ENCODE results near the gene HNRNPL. TPM values are rescaled to one million over a fixed set of nuclear protein-coding genes. Genes with fewer than 3 reads are reported as not detected.
"Not testable (repeated sequence)": the region's sequence is repeated elsewhere in the genome, so short reads cannot be mapped to it uniquely, and the experiment has no call there.

Gene HNRNPL
- total and polyA plus RNA-seq, 5 donors from 2014 or later, result 66.3 to 503 (median 89.9) TPM

GRCh38 chr19:38817081-38817480, 32.7 kb downstream of the HNRNPL start:
- peak overlapping the region in 1 of 3 donors; percentile 36 for H3K27ac Mint-ChIP-seq
- no peaks in the 10 kb centered on the region for H3K9me3 Mint-ChIP-seq
- H3K27me3 Mint-ChIP-seq, result no peaks in the 10 kb centered on the region
- ATAC-seq (ENCODE audit: low read depth in 2 of 2) (no peak), DNase-seq (no peak)
- Histone ChIP-seq H3K4me3 (ENCODE audit: low read depth, low read length) (no peak overlapping the region), H3K4me1 (ENCODE audit: control insufficient read depth, insufficient read depth, low read length, poor library complexity, severe bottlenecking) (no peaks in the 10 kb centered on the region), H3K27ac (ENCODE audit: insufficient read depth, low read length, poor library complexity, severe bottlenecking) (no peak overlapping the region), H3K36me3 (ENCODE audit: control insufficient read depth, insufficient read depth, low read length) (peaks cover 47% of the 10 kb centered on the region), H3K27me3 (ENCODE audit: control insufficient read depth, insufficient read depth, low read length) (no peaks in the 10 kb centered on the region), H3K9me3 (ENCODE audit: control insufficient read depth in 2 of 2, low read length in 2 of 2) (no peaks in the 10 kb centered on the region)
- H3K4me3 Mint-ChIP-seq, result no peak overlapping the region
- peaks cover 0 to 13% (median 4%) of the 10 kb centered on the region in 4 donors for H3K4me1 Mint-ChIP-seq
- H3K36me3 Mint-ChIP-seq, result peaks cover 16% of the 10 kb centered on the region

- no peak for DNase-seq
- Mint-ChIP-seq H3K27ac (no peak overlapping the region), H3K36me3 (peaks cover 16% of the 10 kb centered on the region), H3K4me1 (peaks cover 0 to 10% (median 4%) of the 10 kb centered on the region in 4 donors), H3K4me3 (no peak overlapping the region), H3K27me3 (no peaks in the 10 kb centered on the region), H3K9me3 (no peaks in the 10 kb centered on the region)
- Histone ChIP-seq H3K4me3 (ENCODE audit: low read depth, low read length) (no peak overlapping the region), H3K27ac (ENCODE audit: insufficient read depth, low read length, poor library complexity, severe bottlenecking) (no peak overlapping the region), H3K4me1 (ENCODE audit: control insufficient read depth, insufficient read depth, low read length, poor library complexity, severe bottlenecking) (no peaks in the 10 kb centered on the region), H3K9me3 (ENCODE audit: control insufficient read depth in 2 of 2, low read length in 2 of 2) (no peaks in the 10 kb centered on the region), H3K27me3 (ENCODE audit: control insufficient read depth, insufficient read depth, low read length) (no peaks in the 10 kb centered on the region), H3K36me3 (ENCODE audit: control insufficient read depth, insufficient read depth, low read length) (peaks cover 43% of the 10 kb centered on the region)
- no peak for ATAC-seq (ENCODE audit: low read depth in 2 of 2)
Measured at GRCh38 chr19:38816131-38816750, 33.5 kb downstream of the HNRNPL start.

- Histone ChIP-seq H3K4me1 (ENCODE audit: control insufficient read depth, insufficient read depth, low read length, poor library complexity, severe bottlenecking) (no peaks in the 10 kb centered on the region), H3K27ac (ENCODE audit: insufficient read depth, low read length, poor library complexity, severe bottlenecking) (no peak overlapping the region), H3K36me3 (ENCODE audit: control insufficient read depth, insufficient read depth, low read length) (peaks cover 38% of the 10 kb centered on the region), H3K9me3 (ENCODE audit: control insufficient read depth in 2 of 2, low read length in 2 of 2) (no peaks in the 10 kb centered on the region), H3K27me3 (ENCODE audit: control insufficient read depth, insufficient read depth, low read length) (no peaks in the 10 kb centered on the region), H3K4me3 (ENCODE audit: low read depth, low read length) (no peak overlapping the region)
- ATAC-seq (ENCODE audit: low read depth in 2 of 2), result no peak
- DNase-seq, result no peak
- Mint-ChIP-seq H3K4me3 (no peak overlapping the region), H3K4me1 (peaks cover 0 to 5% (median 2%) of the 10 kb centered on the region in 4 donors), H3K9me3 (no peaks in the 10 kb centered on the region), H3K27me3 (no peaks in the 10 kb centered on the region), H3K36me3 (peaks cover 12% of the 10 kb centered on the region), H3K27ac (no peak overlapping the region)
Measured at GRCh38 chr19:38815059-38816001, 34.5 kb downstream of the HNRNPL start.

- H3K27me3 Mint-ChIP-seq; H3K27me3 ChIP-seq (ENCODE audit: control insufficient read depth, insufficient read depth, low read length); H3K27ac ChIP-seq (ENCODE audit: insufficient read depth, low read length, poor library complexity, severe bottlenecking); H3K9me3 Mint-ChIP-seq; H3K4me1 ChIP-seq (ENCODE audit: control insufficient read depth, insufficient read depth, low read length, poor library complexity, severe bottlenecking); H3K9me3 ChIP-seq (ENCODE audit: control insufficient read depth in 2 of 2, low read length in 2 of 2); H3K4me3 ChIP-seq (ENCODE audit: low read depth, low read length); ATAC-seq (ENCODE audit: low read depth in 2 of 2); H3K4me1 Mint-ChIP-seq; H3K4me3 Mint-ChIP-seq; DNase-seq: not testable (repeated sequence)
- H3K36me3 Mint-ChIP-seq, result peaks cover 14% of the 10 kb centered on the region
- peak overlapping the region in 1 of 3 donors; percentile 48 for H3K27ac Mint-ChIP-seq
- peaks cover 33% of the 10 kb centered on the region for H3K36me3 ChIP-seq (ENCODE audit: control insufficient read depth, insufficient read depth, low read length)
Measured at GRCh38 chr19:38813932-38814331, 35.9 kb downstream of the HNRNPL start.

GRCh38 chr19:38813323-38813722, 36.5 kb downstream of the HNRNPL start:
- no peak for DNase-seq
- Histone ChIP-seq H3K27ac (ENCODE audit: insufficient read depth, low read length, poor library complexity, severe bottlenecking) (no peak overlapping the region), H3K4me3 (ENCODE audit: low read depth, low read length) (no peak overlapping the region), H3K36me3 (ENCODE audit: control insufficient read depth, insufficient read depth, low read length) (peaks cover 33% of the 10 kb centered on the region), H3K27me3 (ENCODE audit: control insufficient read depth, insufficient read depth, low read length) (no peaks in the 10 kb centered on the region), H3K9me3 (ENCODE audit: control insufficient read depth in 2 of 2, low read length in 2 of 2) (no peaks in the 10 kb centered on the region), H3K4me1 (ENCODE audit: control insufficient read depth, insufficient read depth, low read length, poor library complexity, severe bottlenecking) (no peaks in the 10 kb centered on the region)
- no peak for ATAC-seq (ENCODE audit: low read depth in 2 of 2)
- Mint-ChIP-seq H3K27ac (no peak overlapping the region), H3K27me3 (no peaks in the 10 kb centered on the region), H3K9me3 (no peaks in the 10 kb centered on the region), H3K4me3 (peak overlapping the region in 1 of 4 donors; percentile 15), H3K36me3 (peaks cover 14% of the 10 kb centered on the region), H3K4me1 (no peaks in the 10 kb centered on the region)

- Mint-ChIP-seq H3K27ac (peak within 1 kb of the TSS in 2 of 3 donors; percentile 55 to 91), H3K4me3 (peak within 1 kb of the TSS in 1 of 4 donors; percentile 15), H3K27me3 (no peaks in the 10 kb centered on the region), H3K36me3 (peaks cover 14% of the 10 kb centered on the region), H3K9me3 (no peaks in the 10 kb centered on the region), H3K4me1 (no peaks in the 10 kb centered on the region)
- Histone ChIP-seq H3K27ac (ENCODE audit: insufficient read depth, low read length, poor library complexity, severe bottlenecking) (no peak within 1 kb of the TSS), H3K36me3 (ENCODE audit: control insufficient read depth, insufficient read depth, low read length) (peaks cover 30% of the 10 kb centered on the region), H3K4me1 (ENCODE audit: control insufficient read depth, insufficient read depth, low read length, poor library complexity, severe bottlenecking) (no peaks in the 10 kb centered on the region), H3K9me3 (ENCODE audit: control insufficient read depth in 2 of 2, low read length in 2 of 2) (no peaks in the 10 kb centered on the region), H3K4me3 (ENCODE audit: low read depth, low read length) (no peak within 1 kb of the TSS), H3K27me3 (ENCODE audit: control insufficient read depth, insufficient read depth, low read length) (no peaks in the 10 kb centered on the region)
- DNase-seq (no peak), ATAC-seq (ENCODE audit: low read depth in 2 of 2) (no peak)
Measured at GRCh38 chr19:38812841-38813320, 36.9 kb downstream of the HNRNPL start, which contains the start of gene LGALS4. Gene LGALS4 (minus strand): TSS chr19:38812945. CDS start chr19:38812886, 59 bp downstream.

- Mint-ChIP-seq H3K4me3 (no peak overlapping the region), H3K4me1 (no peaks in the 10 kb centered on the region), H3K27me3 (no peaks in the 10 kb centered on the region), H3K36me3 (peaks cover 16% of the 10 kb centered on the region), H3K27ac (peak overlapping the region in 2 of 3 donors; percentile 55 to 91), H3K9me3 (no peaks in the 10 kb centered on the region)
- Histone ChIP-seq H3K36me3 (ENCODE audit: control insufficient read depth, insufficient read depth, low read length) (peaks cover 25% of the 10 kb centered on the region), H3K4me1 (ENCODE audit: control insufficient read depth, insufficient read depth, low read length, poor library complexity, severe bottlenecking) (no peaks in the 10 kb centered on the region), H3K27me3 (ENCODE audit: control insufficient read depth, insufficient read depth, low read length) (no peaks in the 10 kb centered on the region), H3K4me3 (ENCODE audit: low read depth, low read length) (no peak overlapping the region), H3K27ac (ENCODE audit: insufficient read depth, low read length, poor library complexity, severe bottlenecking) (no peak overlapping the region), H3K9me3 (ENCODE audit: control insufficient read depth in 2 of 2, low read length in 2 of 2) (no peaks in the 10 kb centered on the region)
- DNase-seq, result no peak
- ATAC-seq (ENCODE audit: low read depth in 2 of 2), result no peak
Measured at GRCh38 chr19:38812009-38812840, 37.6 kb downstream of the HNRNPL start.

Measured in CD4-positive, CD25-positive, alpha-beta regulatory T cell (primary cell).